K562 (cell line): Measurements from ENCODE around the gene NAA15.

Experiments used
- HDAC2 ChIP-seq: fragments of 450-650 bp; IDR thresholded peaks from 2 replicates; pipeline ENCODE4 v1.6.1; 2016; ENCODE audit warnings: mild to moderate bottlenecking
- MED1 ChIP-seq: sonication (generic); formaldehyde crosslinking; IDR thresholded peaks from 2 replicates; pipeline ENCODE4 v1.8.1; 2023; ENCODE audit warnings: missing genetic modification reagents, borderline replicate concordance
- RAD51 ChIP-seq: fragments of 450-650 bp; IDR thresholded peaks from 2 replicates; pipeline ENCODE4 v1.7.1; 2016; ENCODE audit warnings: low read depth, mild to moderate bottlenecking, borderline replicate concordance
- RBFOX2 ChIP-seq: fragments of 200-400 bp; formaldehyde crosslinking; IDR thresholded peaks from 2 replicates; pipeline ENCODE4 v1.6.1; 2017; ENCODE audit warnings: low read depth, mild to moderate bottlenecking, low read length, moderate library complexity
- RFX5 ChIP-seq: IDR thresholded peaks from 2 replicates; pipeline ENCODE4 v1.6.1; 2011; ENCODE audit warnings: low read depth, mild to moderate bottlenecking, improper control_type of control experiment, low read length
- SIN3A ChIP-seq, 2 experiments: fragments of 150-350 bp in 1 of 2; IDR thresholded peaks; 2 replicates each; pipeline ENCODE4 v1.6.1; 2011 to 2016; ENCODE audit warnings: borderline replicate concordance in 2 of 2, low read depth in 2 of 2, low read length in 2 of 2, mild to moderate bottlenecking in 2 of 2, moderate library complexity in 2 of 2; ENCODE audit not compliant: control insufficient read depth in 1 of 2
- TF ChIP-seq, protein P1 (sequence below): IDR thresholded peaks from 3 replicates; pipeline ENCODE4 v1.6.1; 2011; ENCODE audit warnings: borderline replicate concordance, mild to moderate bottlenecking; ENCODE audit not compliant: insufficient read length, insufficient read depth
- TF ChIP-seq, protein P2 (sequence below), 3 experiments: fragments of 200-800 bp in 1 of 3; fragments of 250-450 bp in 1 of 3; fragments of 450-650 bp in 1 of 3; sonication (Bioruptor Pico) in 1 of 3; sonication (Bioruptor generic) in 1 of 3; formaldehyde crosslinking in 1 of 3; IDR thresholded peaks; 2 replicates each; pipeline versions ENCODE4 v1.6.1 to v1.8.0; 2016 to 2022; ENCODE audit warnings: mild to moderate bottlenecking in 2 of 3, missing genetic modification characterization in 2 of 3, missing compliant biosample characterization in 1 of 3, moderate library complexity in 1 of 3
- TF ChIP-seq, protein P3 (sequence below), 3 experiments: fragments of 200-800 bp in 1 of 3; sonication (Bioruptor generic) in 1 of 3; sonication (generic) in 1 of 3; formaldehyde crosslinking in 1 of 3; IDR thresholded peaks; 2 replicates each; pipeline versions ENCODE4 v1.6.1 to v1.8.0; 2016 to 2022; ENCODE audit warnings: mild to moderate bottlenecking in 2 of 3, missing compliant biosample characterization in 2 of 3, missing genetic modification characterization in 2 of 3, missing genetic modification reagents in 1 of 3

DNA sequence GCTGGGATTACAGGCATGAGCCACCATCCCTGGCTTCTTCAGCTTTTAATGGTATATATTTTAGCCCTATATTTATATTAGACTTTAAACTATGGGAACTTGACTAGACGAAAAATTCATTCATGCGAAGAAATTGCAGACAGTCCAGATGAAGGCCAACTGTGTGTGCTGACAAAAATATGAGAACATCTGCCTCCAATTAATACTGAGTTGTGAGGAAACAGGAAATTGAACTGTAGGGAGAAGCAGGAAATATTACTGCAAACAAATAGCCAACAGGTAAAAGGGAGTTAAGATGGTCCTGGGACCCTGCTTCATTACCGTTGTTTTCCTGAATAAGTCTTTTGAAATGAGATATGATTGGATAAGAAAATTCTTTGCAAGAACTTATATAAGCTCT lies 47.6 kb upstream of the NAA15 start:
- TF ChIP-seq MED1 (CRISPR knock-in tag) (no peak), SIN3A (IDR thresholded peaks at IDR 0.05; ENCODE audit: borderline replicate concordance in 2 of 2, control insufficient read depth in 1 of 2, low read depth in 2 of 2, low read length in 2 of 2) (no peak), RFX5 (no peak), RAD51 (no peak), HDAC2 (no peak), RBFOX2 (no peak)
- TF ChIP-seq, protein P1, sequence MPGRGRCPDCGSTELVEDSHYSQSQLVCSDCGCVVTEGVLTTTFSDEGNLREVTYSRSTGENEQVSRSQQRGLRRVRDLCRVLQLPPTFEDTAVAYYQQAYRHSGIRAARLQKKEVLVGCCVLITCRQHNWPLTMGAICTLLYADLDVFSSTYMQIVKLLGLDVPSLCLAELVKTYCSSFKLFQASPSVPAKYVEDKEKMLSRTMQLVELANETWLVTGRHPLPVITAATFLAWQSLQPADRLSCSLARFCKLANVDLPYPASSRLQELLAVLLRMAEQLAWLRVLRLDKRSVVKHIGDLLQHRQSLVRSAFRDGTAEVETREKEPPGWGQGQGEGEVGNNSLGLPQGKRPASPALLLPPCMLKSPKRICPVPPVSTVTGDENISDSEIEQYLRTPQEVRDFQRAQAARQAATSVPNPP = no peak
- TF ChIP-seq, protein P2, sequence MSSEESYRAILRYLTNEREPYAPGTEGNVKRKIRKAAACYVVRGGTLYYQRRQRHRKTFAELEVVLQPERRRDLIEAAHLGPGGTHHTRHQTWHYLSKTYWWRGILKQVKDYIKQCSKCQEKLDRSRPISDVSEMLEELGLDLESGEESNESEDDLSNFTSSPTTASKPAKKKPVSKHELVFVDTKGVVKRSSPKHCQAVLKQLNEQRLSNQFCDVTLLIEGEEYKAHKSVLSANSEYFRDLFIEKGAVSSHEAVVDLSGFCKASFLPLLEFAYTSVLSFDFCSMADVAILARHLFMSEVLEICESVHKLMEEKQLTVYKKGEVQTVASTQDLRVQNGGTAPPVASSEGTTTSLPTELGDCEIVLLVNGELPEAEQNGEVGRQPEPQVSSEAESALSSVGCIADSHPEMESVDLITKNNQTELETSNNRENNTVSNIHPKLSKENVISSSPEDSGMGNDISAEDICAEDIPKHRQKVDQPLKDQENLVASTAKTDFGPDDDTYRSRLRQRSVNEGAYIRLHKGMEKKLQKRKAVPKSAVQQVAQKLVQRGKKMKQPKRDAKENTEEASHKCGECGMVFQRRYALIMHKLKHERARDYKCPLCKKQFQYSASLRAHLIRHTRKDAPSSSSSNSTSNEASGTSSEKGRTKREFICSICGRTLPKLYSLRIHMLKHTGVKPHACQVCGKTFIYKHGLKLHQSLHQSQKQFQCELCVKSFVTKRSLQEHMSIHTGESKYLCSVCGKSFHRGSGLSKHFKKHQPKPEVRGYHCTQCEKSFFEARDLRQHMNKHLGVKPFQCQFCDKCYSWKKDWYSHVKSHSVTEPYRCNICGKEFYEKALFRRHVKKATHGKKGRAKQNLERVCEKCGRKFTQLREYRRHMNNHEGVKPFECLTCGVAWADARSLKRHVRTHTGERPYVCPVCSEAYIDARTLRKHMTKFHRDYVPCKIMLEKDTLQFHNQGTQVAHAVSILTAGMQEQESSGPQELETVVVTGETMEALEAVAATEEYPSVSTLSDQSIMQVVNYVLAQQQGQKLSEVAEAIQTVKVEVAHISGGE (CRISPR knock-in tag; IDR thresholded peaks at IDR 0.05) = no peak
- TF ChIP-seq, protein P3, sequence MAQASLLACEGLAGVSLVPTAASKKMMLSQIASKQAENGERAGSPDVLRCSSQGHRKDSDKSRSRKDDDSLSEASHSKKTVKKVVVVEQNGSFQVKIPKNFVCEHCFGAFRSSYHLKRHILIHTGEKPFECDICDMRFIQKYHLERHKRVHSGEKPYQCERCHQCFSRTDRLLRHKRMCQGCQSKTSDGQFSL (CRISPR knock-in tag; IDR thresholded peaks at IDR 0.05) = no peak
- TF ChIP-seq, protein P3 (tag; IDR thresholded peaks at IDR 0.05) = no peak
